Measurements from ENCODE around the gene SH3PXD2A. TPM values are rescaled to one million over a fixed set of nuclear protein-coding genes. Genes with fewer than 3 reads are reported as not detected.

Gene SH3PXD2A
- total and polyA plus RNA-seq, 9 of the 15 experiments (the other 6 are each of a cell fraction or from before 2014, with no cell fraction given): 0.41 to 9.3 (median 2.5) TPM

DNA sequence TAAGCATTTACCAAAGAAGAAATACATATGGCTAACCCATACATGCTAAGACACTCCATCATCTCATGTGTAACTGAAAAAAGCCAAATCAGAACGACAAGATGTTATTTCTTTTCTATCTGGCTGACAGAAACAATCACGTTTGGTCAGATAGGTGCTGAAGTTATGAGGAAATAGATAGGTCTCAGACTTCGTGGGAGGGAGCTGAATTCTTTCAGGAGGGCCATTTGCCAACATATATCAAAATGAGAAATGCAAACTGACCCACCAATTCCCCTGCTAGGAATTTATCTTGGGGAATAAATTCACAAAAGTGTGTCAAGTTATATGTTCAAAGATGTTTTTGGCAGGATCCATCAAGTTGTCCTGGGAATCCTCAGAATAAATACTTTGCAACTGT is 32.6 kb downstream of the SH3PXD2A start:
- in situ Hi-C loops (cut with MboI): no loop called here
- FAIRE-seq (no peak), ATAC-seq (no peak), DNase-seq (ENCODE audit: extremely low read depth in 1 of 4, low spot score in 3 of 4) (no peak)
- Histone ChIP-seq H4K20me1 (replicated peaks; ENCODE audit: control insufficient read depth, insufficient read depth, low read length) (no peaks in the 10 kb centered on the region), H3K4me3 (no peak overlapping the region), H3K36me3 (ENCODE audit: control insufficient read depth, insufficient read depth, low read length) (no peaks in the 10 kb centered on the region), H3K9me1 (ENCODE audit: control insufficient read depth, insufficient read depth, low read length) (no peaks in the 10 kb centered on the region), H3K9ac (ENCODE audit: insufficient read depth in 1 of 2, low read depth in 2 of 2, low read length in 2 of 2) (no peak overlapping the region), H3K9me3 (replicated peaks; ENCODE audit: control insufficient read depth, insufficient read depth, low read depth, low read length) (no peaks in the 10 kb centered on the region), H3K27ac (ENCODE audit: extremely low read depth, low read depth, low read length) (no peak overlapping the region), H3K79me2 (ENCODE audit: control insufficient read depth, insufficient read depth, low read length) (no peaks in the 10 kb centered on the region), H3K4me1 (replicated peaks in 1 of 2; ENCODE audit: control insufficient read depth in 2 of 2, insufficient read depth in 2 of 2, low read length in 2 of 2) (no peaks in the 10 kb centered on the region), H3K4me2 (ENCODE audit: insufficient read depth, low read length) (no peak overlapping the region), H3K27me3 (ENCODE audit: control insufficient read depth in 2 of 2, insufficient read depth in 2 of 2, low read length in 2 of 2) (peaks cover 7 to 66% of the 10 kb centered on the region in 2 experiments; a peak in 4 of 5 replicates), H2AFZ (ENCODE audit: low read depth, low read length) (no peak overlapping the region)
- TF ChIP-seq MECOM (CRISPR knock-in tag; IDR thresholded peaks at IDR 0.05) (no peak), TEAD2 (tag; IDR thresholded peaks at IDR 0.05) (no peak), ZNF197 (CRISPR knock-in tag; IDR thresholded peaks at IDR 0.05; ENCODE audit: low read depth) (no peak)
- TF ChIP-seq, protein P1, sequence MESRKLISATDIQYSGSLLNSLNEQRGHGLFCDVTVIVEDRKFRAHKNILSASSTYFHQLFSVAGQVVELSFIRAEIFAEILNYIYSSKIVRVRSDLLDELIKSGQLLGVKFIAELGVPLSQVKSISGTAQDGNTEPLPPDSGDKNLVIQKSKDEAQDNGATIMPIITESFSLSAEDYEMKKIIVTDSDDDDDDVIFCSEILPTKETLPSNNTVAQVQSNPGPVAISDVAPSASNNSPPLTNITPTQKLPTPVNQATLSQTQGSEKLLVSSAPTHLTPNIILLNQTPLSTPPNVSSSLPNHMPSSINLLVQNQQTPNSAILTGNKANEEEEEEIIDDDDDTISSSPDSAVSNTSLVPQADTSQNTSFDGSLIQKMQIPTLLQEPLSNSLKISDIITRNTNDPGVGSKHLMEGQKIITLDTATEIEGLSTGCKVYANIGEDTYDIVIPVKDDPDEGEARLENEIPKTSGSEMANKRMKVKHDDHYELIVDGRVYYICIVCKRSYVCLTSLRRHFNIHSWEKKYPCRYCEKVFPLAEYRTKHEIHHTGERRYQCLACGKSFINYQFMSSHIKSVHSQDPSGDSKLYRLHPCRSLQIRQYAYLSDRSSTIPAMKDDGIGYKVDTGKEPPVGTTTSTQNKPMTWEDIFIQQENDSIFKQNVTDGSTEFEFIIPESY (CRISPR knock-in tag; IDR thresholded peaks at IDR 0.05): no peak
- TF ChIP-seq, protein P2, sequence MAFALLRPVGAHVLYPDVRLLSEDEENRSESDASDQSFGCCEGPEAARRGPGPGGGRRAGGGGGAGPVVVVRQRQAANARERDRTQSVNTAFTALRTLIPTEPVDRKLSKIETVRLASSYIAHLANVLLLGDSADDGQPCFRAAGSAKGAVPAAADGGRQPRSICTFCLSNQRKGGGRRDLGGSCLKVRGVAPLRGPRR (CRISPR knock-in tag; IDR thresholded peaks at IDR 0.05): no peak
- TF ChIP-seq, protein P3, sequence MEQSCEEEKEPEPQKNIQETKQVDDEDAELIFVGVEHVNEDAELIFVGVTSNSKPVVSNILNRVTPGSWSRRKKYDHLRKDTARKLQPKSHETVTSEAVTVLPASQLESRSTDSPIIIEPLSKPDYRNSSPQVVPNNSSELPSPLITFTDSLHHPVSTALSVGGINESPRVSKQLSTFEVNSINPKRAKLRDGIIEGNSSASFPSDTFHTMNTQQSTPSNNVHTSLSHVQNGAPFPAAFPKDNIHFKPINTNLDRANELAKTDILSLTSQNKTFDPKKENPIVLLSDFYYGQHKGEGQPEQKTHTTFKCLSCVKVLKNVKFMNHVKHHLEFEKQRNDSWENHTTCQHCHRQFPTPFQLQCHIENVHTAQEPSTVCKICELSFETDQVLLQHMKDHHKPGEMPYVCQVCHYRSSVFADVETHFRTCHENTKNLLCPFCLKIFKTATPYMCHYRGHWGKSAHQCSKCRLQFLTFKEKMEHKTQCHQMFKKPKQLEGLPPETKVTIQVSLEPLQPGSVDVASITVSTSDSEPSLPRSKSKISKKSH (CRISPR knock-in tag; IDR thresholded peaks at IDR 0.05): no peak
- POLR2A ChIA-PET: interaction anchor here (1.1 to 1.3 kb wide), 2 partner anchors 26 to 68 kb away, joined by 3 to 4 read pairs; no protein-coding TSS in a partner anchor
- BruUV-seq (replicated peaks): no TSS peak
- CTCF ChIA-PET (ENCODE audit: low intra/inter-chr PET ratio): no interaction called here
- intact Hi-C loops (cut with micrococcal nuclease): no loop called here
- 0% methylated on average over 3 of the region's 3 CpGs for WGBS (ENCODE audit: insufficient coverage, low coverage, missing lambda C conversion rate)

Measured in K562 (cell line).